Omental fat pad (tissue), 4 donors: ENCODE data around the gene VMP1. TPM values are rescaled to one million over a fixed set of nuclear protein-coding genes. Genes with fewer than 3 reads are reported as not detected.
"Not testable (repeated sequence)": the region's sequence is repeated elsewhere in the genome, so short reads cannot be mapped to it uniquely, and the experiment has no call there.

Experiments
- ATAC-seq: fragments of 150-250 bp; one replicate; pipeline ENCODE4 v1.9.1; 2016; ENCODE audit warnings: mild to moderate bottlenecking, moderate library complexity; ENCODE audit not compliant: low FRiP score
- DNase-seq: peaks from one replicate; pipeline ENCODE4 v3.0.0-alpha.2; 2019; ENCODE audit warnings: low spot score
- total RNA-seq, 4 donors: library from RNA; depleted of rRNA; stranded (reverse); fragments of >200 nt; gene quantifications; one replicate each; pipeline ENCODE4 v1.1.0, GENCODE V29; 2016
- TF ChIP-seq, protein P1 (sequence below), 3 donors: fragments of 450-650 bp; IDR thresholded peaks; one replicate each; pipeline ENCODE4 v1.5.1; 2016 to 2017; ENCODE audit warnings: antibody characterized with exemption in 3 of 3, mild to moderate bottlenecking in 3 of 3, moderate library complexity in 2 of 3

VMP1 gene
- total RNA-seq, 4 donors from 2014 or later = 169 to 476 (median 278) TPM

DNA sequence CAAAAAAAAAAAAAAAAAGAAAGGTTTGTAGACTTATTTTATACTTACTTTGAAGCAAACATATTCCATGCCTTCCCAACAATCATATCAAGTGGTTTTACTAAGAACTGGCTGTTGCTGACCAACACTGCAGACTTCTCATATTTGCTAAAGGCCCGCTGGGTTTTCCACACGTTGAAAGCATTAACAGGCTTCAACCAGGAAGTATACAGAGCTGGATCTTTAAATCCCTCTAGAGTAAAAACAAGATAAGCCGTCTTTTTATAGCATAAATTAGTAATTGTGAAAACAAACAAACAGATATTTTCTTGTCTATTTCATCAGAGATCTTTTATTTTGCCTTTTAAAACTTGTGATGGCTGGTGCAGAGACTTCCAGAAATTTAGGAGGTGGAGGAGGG is 156.2 kb downstream of the VMP1 start:
- TF ChIP-seq, protein P1, sequence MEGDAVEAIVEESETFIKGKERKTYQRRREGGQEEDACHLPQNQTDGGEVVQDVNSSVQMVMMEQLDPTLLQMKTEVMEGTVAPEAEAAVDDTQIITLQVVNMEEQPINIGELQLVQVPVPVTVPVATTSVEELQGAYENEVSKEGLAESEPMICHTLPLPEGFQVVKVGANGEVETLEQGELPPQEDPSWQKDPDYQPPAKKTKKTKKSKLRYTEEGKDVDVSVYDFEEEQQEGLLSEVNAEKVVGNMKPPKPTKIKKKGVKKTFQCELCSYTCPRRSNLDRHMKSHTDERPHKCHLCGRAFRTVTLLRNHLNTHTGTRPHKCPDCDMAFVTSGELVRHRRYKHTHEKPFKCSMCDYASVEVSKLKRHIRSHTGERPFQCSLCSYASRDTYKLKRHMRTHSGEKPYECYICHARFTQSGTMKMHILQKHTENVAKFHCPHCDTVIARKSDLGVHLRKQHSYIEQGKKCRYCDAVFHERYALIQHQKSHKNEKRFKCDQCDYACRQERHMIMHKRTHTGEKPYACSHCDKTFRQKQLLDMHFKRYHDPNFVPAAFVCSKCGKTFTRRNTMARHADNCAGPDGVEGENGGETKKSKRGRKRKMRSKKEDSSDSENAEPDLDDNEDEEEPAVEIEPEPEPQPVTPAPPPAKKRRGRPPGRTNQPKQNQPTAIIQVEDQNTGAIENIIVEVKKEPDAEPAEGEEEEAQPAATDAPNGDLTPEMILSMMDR (IDR thresholded peaks at IDR 0.05) = no peak
- no peak for DNase-seq
- ATAC-seq = no peak

DNA sequence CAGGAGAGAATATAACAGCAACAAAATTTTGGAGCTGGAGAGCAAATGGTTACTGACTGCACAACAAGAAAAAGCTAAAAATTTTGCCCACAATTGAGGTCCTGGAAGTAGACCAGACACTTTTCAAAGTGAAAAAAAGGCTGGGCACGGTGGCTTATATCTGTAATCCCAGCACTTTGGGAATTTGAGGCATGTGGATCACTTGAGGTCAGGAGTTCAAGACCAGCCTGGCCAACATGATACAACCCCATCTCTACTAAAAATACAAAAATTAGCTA is 162.4 kb downstream of the VMP1 start:
- no peak for ATAC-seq
- DNase-seq = no peak
- TF ChIP-seq, protein P1 (IDR thresholded peaks at IDR 0.05) = no peak

DNA sequence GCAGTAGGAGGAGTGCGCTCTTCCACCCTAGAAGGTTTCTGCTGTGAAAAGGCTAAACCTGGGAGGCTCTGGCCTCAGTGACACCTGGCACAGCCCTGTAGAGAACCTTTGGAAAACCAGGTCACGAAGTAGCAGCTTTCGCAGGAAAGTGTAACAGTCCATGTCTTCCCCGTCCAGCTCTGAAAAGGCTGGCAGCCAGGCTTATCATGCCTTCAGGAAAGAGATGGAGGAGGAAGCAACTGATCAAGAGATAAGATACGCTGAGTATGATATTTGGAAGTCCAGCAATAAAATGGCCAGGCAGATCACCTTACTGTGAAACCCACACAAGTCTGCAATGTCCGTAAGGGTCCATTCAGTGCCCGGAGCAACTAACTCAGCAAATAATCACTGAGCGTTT is 163.0 kb downstream of the VMP1 start:
- ATAC-seq (no peak), DNase-seq (no peak)
- TF ChIP-seq, protein P1 (IDR thresholded peaks at IDR 0.05) = no peak

DNA sequence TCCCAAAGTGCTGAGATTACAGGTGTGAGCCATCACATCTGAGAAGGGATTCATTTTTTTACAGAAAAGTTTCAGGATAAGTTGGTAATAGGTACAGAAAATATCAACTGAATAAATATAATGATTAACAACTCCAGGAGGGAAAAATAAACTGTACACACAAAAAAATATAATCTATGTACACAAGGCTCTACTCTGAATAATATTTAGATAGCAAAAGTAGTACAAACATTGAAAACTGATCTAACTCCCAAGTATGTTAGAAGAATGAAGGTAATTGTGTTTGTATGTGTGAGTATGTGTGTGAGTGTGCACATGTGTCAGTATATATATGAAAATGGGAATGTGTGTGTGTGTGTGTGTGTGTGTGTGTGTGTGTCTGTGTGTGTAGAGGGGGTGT is 164.9 kb downstream of the VMP1 start:
- ATAC-seq = no peak
- TF ChIP-seq, protein P1 (IDR thresholded peaks at IDR 0.05) = no peak
- DNase-seq = no peak

DNA sequence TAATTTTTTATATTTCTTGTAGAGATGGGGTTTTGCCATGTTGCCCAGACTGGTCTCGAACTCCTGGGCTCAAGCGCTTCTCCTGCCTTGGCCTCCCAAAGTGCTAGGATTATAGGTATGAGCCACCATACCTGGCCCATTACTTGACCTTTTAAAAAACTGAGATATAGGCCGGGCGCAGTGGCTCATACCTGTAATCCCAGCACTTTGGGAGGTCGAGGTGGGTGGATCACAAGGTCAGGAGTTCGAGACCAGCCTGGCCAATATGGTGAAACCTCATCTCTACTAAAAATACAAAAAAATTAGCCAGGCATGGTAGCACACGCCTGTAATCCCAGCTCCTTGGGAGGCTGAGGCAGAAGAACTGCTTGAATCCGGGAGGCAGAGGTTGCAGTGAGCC is 166.0 kb downstream of the VMP1 start:
- ATAC-seq, DNase-seq: not testable (repeated sequence)

DNA sequence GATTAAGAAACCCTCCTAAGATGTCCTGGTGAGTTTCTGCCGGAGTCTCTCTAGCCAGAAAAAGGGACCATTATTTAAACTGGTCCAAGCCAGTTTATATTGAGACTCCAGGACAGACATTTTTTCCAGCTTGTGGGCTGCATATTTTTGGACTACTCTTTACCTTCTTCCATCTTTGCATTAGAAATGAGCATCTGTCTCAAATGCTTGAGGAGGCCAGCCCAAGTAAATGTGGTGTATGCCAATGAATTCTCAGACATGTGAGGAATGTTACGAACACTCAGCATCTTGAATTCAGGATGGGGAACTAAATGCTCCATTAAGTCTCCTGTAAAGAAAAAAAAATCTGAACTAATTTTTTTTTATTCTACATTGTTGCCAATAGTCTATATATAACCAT is 166.9 kb downstream of the VMP1 start:
- no peak for ATAC-seq
- TF ChIP-seq, protein P1 (IDR thresholded peaks at IDR 0.05) = no peak
- no peak for DNase-seq

DNA sequence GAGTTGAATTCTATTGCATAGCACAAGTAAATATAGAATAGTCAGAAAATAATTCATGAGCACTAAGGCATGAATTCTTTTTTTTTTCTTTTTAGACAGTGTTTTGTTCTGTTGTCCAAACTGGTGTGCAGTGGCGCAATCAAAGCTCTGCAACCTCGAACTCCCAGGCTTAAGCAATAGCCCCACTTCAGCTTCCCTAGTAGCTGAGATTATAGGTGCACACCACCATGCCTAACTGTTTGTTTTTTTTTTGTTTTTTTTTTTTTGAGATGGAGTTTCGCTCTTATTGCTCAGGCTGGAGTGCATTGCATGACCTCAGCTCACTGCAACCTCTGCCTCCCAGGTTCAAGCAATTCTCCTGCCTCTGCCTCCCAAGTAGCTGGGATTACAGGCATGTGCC is 168.7 kb downstream of the VMP1 start:
- ATAC-seq (no peak), DNase-seq (no peak)
- TF ChIP-seq, protein P1 (IDR thresholded peaks at IDR 0.05) = no peak

DNA sequence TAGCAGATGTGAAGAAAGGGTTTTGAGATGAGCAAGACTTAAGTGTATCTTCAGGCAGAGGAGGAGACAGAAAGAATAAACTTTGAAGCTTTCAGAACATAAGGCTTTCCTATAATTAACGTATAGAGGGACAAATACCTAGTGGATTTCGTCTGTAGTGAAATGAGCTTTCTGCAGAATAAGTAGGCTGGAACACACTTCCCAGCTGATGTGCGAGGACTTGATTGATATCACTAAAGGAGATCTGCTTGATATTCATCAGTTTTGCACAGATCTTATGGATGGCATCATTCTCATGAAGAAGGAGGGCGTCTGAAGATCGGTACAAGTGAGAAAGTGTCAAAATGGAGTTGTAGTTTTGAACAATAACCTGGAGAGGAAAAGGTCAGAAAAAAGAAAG is 170.5 kb downstream of the VMP1 start:
- ATAC-seq (no peak), DNase-seq (no peak)
- TF ChIP-seq, protein P1 (IDR thresholded peaks at IDR 0.05) = no peak
